Iris pigment epithelial cell (primary cell): ENCODE results near the gene HPCA.
A peak's percentile ranks its signal among the peaks of the same experiment; 100 is the strongest.

ENCODE experiments used
- DNase-seq: peaks from one replicate; pipeline ENCODE4 v3.0.0-alpha.2; 2011; ENCODE audit warnings: low read depth

HPCA gene

DNA sequence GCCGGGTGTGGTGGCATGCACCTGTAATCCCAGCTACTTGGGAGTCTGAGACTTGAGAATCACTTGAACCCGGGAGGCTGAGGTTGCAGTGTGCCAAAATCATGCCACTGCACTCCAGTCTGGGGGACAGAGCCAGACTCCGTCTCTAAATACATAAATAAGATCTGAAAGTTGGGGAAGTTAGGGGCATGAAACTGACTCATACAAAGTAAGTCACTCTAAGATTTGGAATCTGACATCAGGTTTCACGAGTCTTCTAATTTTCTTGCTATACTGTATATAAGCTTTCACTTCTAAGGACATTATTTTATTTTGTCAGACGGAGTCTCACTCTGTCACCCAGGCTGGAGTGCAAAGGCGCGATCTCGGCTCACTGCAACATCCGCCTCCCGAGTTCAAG, 48.2 kb downstream of the HPCA start:
- DNase-seq, result no peak

GRCh38 chr1:32937061-32937460, 50.8 kb downstream of the HPCA start:
- DNase-seq, result no peak

DNA sequence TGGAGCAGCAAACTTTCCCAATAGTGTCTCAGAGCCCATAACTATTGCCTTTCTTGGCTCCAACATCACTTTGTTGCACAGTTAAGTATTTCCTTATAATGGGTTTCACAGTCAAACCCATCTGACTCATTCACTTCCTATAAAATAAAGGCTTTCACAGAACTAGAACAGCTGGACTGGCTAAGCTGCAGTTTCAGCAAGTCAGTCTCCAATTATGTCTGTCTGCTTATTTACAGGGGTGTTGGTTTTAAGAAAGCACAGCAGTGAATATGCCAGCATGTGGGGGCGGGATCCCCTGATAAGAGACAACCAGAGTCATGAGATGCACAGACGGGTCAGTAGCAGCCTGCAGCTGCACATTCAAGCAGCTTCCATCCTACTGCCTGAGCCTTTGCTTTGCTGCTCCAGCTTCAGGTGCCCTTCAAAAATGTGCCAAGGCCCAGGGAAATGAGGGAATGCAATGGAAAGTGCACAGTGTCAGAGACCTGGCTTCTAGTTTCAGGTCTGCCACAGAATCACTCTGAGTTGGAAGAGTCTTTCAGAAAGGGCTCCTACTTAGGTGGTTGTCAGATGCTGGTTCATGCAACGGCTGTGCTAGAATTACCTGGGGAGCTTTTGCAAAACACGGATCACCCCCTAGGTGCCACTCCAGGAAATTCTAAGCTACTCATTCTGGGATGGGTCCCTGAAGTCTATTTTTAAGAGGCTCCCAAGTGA, 53.5 kb downstream of the HPCA start:
- DNase-seq, result peak; percentile 92

DNA sequence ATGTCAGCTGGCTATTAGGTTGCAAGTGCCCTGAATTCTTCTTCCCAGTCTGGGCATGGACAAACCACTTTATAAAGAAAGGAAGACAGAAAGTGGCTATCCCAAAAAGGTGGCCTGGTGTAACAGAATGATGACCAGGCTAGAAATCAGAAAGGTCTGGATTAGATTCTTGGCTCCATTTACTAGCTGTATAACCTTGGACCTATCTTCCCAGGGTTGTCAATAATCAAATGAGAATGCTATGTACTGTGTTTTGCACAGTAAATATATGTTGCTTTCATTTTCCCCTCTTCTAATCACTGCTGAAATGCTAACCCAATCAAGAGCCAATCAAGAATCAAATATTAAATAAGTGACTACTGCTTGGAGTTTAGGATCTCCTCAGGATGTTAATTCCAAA, 57.9 kb downstream of the HPCA start:
- no peak for DNase-seq
